DMS 273 (cell line): ENCODE data around the gene SLAMF7.

ENCODE experiments used
- DNase-seq: peaks from one replicate; lab custom pipeline; 2025; ENCODE audit not compliant: unreplicated experiment; lab: John Stamatoyannopoulos, UW

The SLAMF7 gene

DNA sequence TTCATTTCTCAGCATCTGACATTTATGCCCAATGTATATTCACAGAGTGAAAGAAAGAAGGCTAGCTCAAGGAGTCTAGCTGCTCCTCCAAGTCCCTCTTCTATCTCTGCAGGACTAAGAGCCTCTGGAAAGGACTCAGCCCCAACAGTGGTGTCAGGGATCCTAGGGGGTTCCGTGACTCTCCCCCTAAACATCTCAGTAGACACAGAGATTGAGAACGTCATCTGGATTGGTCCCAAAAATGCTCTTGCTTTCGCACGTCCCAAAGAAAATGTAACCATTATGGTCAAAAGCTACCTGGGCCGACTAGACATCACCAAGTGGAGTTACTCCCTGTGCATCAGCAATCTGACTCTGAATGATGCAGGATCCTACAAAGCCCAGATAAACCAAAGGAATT lies 60.6 kb downstream of the SLAMF7 start:
- no peak for DNase-seq

GRCh38 chr1:160800142-160800541 lies 61.1 kb downstream of the SLAMF7 start:
- no peak for DNase-seq

DNA sequence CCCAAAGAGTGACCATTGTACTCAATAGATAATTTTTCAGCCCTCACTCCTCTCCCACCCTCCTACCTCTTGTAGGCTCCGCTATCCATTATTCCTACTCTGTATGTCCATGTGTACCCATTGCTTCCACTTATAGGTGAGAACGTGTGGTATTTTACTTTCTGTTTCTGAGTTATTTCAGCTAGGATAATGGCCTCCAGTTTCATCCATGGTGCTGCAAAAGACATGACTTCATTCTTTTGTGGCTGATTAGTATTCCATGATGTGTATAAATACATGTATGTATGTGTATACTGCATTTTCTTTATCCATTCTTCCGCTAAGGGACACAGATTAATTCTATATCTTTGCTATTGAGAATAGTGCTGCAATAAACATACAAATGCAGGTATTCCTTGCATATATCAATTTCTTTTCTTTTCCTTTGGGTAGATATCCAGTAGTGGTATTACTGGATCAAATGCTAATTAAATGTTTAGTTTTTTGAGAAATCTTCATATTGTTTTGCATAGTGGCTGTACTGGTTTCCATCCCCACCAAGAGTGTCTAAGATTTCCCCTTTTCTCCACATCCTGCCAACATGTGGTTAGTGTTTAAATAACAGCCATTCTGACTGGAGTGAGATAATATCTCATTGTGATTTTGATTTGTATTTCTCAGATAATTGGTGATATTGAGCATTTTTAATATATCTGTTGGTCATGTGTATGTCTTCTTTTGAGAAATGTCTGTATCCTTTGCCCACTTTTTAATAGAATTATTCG lies 61.8 kb downstream of the SLAMF7 start:
- no peak for DNase-seq

DNA sequence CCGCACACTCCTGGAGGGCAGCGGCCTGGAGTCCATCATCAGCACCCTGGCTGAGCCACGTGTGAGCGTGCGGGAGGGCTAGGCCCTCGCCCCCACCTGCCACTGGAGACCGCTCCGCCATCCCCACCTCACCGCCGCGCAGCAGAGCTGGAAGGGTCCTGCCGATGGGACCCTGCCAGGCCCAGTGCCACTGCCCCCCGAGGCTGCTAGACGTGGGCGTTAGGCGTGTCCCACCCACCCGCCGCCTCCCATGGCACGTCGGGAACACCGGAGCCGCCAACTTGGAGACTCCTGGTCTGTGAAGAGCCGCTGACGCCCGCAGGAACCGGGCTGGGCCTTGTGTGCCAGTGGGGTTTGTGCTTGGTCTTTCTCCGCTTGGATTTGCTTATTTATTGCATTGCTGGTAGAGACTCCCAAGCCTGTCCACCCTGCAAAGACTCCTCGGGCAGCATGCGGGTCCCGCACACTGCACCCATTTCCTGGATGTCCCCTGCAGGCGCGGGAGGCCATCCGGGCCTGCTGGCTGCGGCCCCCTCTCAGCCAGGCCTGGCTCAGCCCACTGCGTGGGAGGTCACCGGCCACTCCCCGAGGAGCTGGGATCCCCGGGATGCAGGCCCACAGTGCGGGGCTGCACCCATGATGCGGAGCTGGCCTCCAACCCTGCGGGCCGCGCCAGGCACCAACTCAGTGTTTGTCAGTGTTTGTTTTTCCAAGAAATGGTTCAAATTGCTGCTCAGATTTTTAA lies 63.0 kb downstream of the SLAMF7 start:
- DNase-seq, result no peak
